K562 (cell line): Measurements from ENCODE around the gene RAB27B. TPM values are rescaled to one million over a fixed set of nuclear protein-coding genes. Genes with fewer than 3 reads are reported as not detected.

ENCODE experiments used
- ATAC-seq: fragments of 200-7000 bp; cut with Tn5 transposase; 3 replicates; pipeline ENCODE4 v1.9.1; 2020; ENCODE audit warnings: moderate library complexity
- BruUV-seq: library from RNA; stranded (reverse); fragments of 400-500 nt; replicated peaks from 2 replicates; lab custom pipeline; 2021; lab: Mats Ljungman, UMichigan
- CTCF ChIA-PET: fragments of 300-600 bp; formaldehyde crosslinking; extraction: SDS; loops from one replicate; lab custom pipeline; 2021; ENCODE audit warnings: low intra/inter-chr PET ratio; lab: Yijun Ruan, JAX
- POLR2A ChIA-PET: fragments of 300-600, 350-650 bp; sonication (Branson Sonifier 250); formaldehyde crosslinking; extraction: SDS; loops from one replicate; lab custom pipeline; 2021; ENCODE audit warnings: antibody characterized with exemption, inconsistent platforms; lab: Yijun Ruan, JAX
- DNase-seq, 4 experiments: peaks; one replicate each; pipeline versions ENCODE4 v3.0.0 to v3.0.0-alpha.2; 2011 to 2018; ENCODE audit warnings: low spot score in 3 of 4, mixed read lengths in 3 of 4; ENCODE audit errors: extremely low read depth in 1 of 4
- FAIRE-seq: peaks from 2 replicates; lab custom pipeline; 2011; peaks lifted over from hg19 to GRCh38; lab: Jason Lieb, UNC
- H2AFZ ChIP-seq: 2 replicates; pipeline ENCODE4 v1.6.0; 2011; ENCODE audit warnings: low read depth, low read length, control low read depth, inconsistent platforms
- H3K27ac ChIP-seq: fragments of 200-600 bp; 3 replicates; pipeline ENCODE4 v1.8.0; 2011; ENCODE audit warnings: low read depth, mild to moderate bottlenecking, control low read depth, inconsistent platforms, low read length, moderate library complexity, mixed read lengths; ENCODE audit errors: extremely low read depth
- H3K27me3 ChIP-seq, 2 experiments: fragments of 300-600 bp in 1 of 2; 2 replicates in 1 of 2; 3 replicates in 1 of 2; pipeline versions ENCODE4 v1.6.0 to v1.8.0; 2011; ENCODE audit warnings: inconsistent platforms in 2 of 2, low read length in 2 of 2, mild to moderate bottlenecking in 1 of 2, mixed read lengths in 1 of 2, moderate library complexity in 1 of 2; ENCODE audit not compliant: control insufficient read depth in 2 of 2, insufficient read depth in 2 of 2
- H3K36me3 ChIP-seq: fragments of 300-600 bp; 3 replicates; pipeline ENCODE4 v1.8.0; 2011; ENCODE audit warnings: mild to moderate bottlenecking, low read length, inconsistent platforms; ENCODE audit not compliant: control insufficient read depth, insufficient read depth
- H3K4me1 ChIP-seq, 2 experiments: fragments of 200-600 bp in 1 of 2; replicated peaks in 1 of 2; 2 replicates in 1 of 2; 3 replicates in 1 of 2; pipeline versions ENCODE4 v1.5.1 to v1.8.0; 2011; ENCODE audit warnings: inconsistent platforms in 2 of 2, low read length in 2 of 2, mild to moderate bottlenecking in 1 of 2, mixed read lengths in 1 of 2, moderate library complexity in 1 of 2; ENCODE audit not compliant: control insufficient read depth in 2 of 2, insufficient read depth in 2 of 2
- H3K4me2 ChIP-seq: 2 replicates; pipeline ENCODE4 v1.6.1; 2011; ENCODE audit warnings: low read length, control low read depth, inconsistent platforms, mixed read lengths; ENCODE audit not compliant: insufficient read depth
- H3K4me3 ChIP-seq: fragments of 200-600 bp; sonication (generic), shearing (Covaris generic); 2 replicates; pipeline ENCODE4 v1.5.1; 2016; ENCODE audit warnings: control low read depth, inconsistent platforms
- H3K79me2 ChIP-seq: fragments of 200-600 bp; 3 replicates; pipeline ENCODE4 v1.8.0; 2011; ENCODE audit warnings: low read length, inconsistent platforms; ENCODE audit not compliant: control insufficient read depth, insufficient read depth
- H3K9ac ChIP-seq, 2 experiments: 2 replicates each; pipeline versions ENCODE4 v1.6.0 to v1.6.1; 2011; ENCODE audit warnings: low read depth in 2 of 2, low read length in 2 of 2, control low read depth in 1 of 2, inconsistent platforms in 1 of 2, mild to moderate bottlenecking in 1 of 2, mixed read lengths in 1 of 2; ENCODE audit not compliant: insufficient read depth in 1 of 2
- H3K9me1 ChIP-seq: one replicate; pipeline ENCODE4 v1.6.0; 2011; ENCODE audit warnings: inconsistent platforms, mild to moderate bottlenecking, low read length, moderate library complexity; ENCODE audit not compliant: control insufficient read depth, insufficient read depth
- H3K9me3 ChIP-seq: replicated peaks from 2 replicates; pipeline ENCODE4 v1.5.1; 2011; ENCODE audit warnings: low read depth, low read length, inconsistent platforms; ENCODE audit not compliant: control insufficient read depth, insufficient read depth
- H4K20me1 ChIP-seq: replicated peaks from 2 replicates; pipeline ENCODE4 v1.6.1; 2011; ENCODE audit warnings: low read length, inconsistent platforms, mixed read lengths; ENCODE audit not compliant: control insufficient read depth, insufficient read depth
- BDP1 ChIP-seq: IDR thresholded peaks from 3 replicates; pipeline ENCODE4 v1.6.1; 2011; ENCODE audit not compliant: insufficient read length, insufficient read depth
- CBX2 ChIP-seq: fragments of 200-600 bp; sonication (generic); IDR thresholded peaks from one replicate; pipeline ENCODE4 v1.6.1; 2012; ENCODE audit warnings: mild to moderate bottlenecking, low read length, inconsistent platforms; ENCODE audit not compliant: insufficient read depth, poor library complexity, severe bottlenecking
- E4F1 ChIP-seq: fragments of 250-450 bp; sonication (Bioruptor Pico); IDR thresholded peaks from 2 replicates; pipeline ENCODE4 v1.5.0; 2021; ENCODE audit warnings: mild to moderate bottlenecking, borderline replicate concordance
- ELF1 ChIP-seq: fragments of 200-800 bp; sonication (Bioruptor generic); IDR thresholded peaks from 2 replicates; pipeline ENCODE4 v1.6.1; 2016; ENCODE audit warnings: missing genetic modification characterization, missing compliant biosample characterization
- ILF3 ChIP-seq: fragments of 450-650 bp; IDR thresholded peaks from 2 replicates; pipeline ENCODE4 v1.6.1; 2018; ENCODE audit warnings: antibody characterized with exemption, mild to moderate bottlenecking, moderate library complexity, borderline replicate concordance
- MAX ChIP-seq: sonication (generic); formaldehyde crosslinking; IDR thresholded peaks from 2 replicates; pipeline ENCODE4 v1.9.0; 2022; ENCODE audit warnings: mild to moderate bottlenecking, missing genetic modification reagents
- RBM17 ChIP-seq: fragments of 200-400 bp; formaldehyde crosslinking; IDR thresholded peaks from 2 replicates; pipeline ENCODE4 v1.6.1; 2017; ENCODE audit warnings: low read depth, mild to moderate bottlenecking, low read length, borderline replicate concordance
- RBM39 ChIP-seq: fragments of 200-400 bp; formaldehyde crosslinking; optimal IDR thresholded peaks from 2 replicates; pipeline ENCODE3; 2018; ENCODE audit warnings: low read depth, low read length
- RFX1 ChIP-seq: fragments of 450-650 bp; IDR thresholded peaks from 2 replicates; pipeline ENCODE4 v1.6.1; 2016; ENCODE audit warnings: mild to moderate bottlenecking, moderate library complexity
- SMAD3 ChIP-seq: fragments of 450-650 bp; formaldehyde crosslinking; conservative IDR thresholded peaks from 2 replicates; pipeline ENCODE4 v1.4.0; 2020; ENCODE audit warnings: mild to moderate bottlenecking
- SMARCA5 ChIP-seq: fragments of 450-650 bp; IDR thresholded peaks from 2 replicates; pipeline ENCODE4 v1.6.1; 2016
- TCF15 ChIP-seq: fragments of 250-450 bp; sonication (Bioruptor Pico); IDR thresholded peaks from 2 replicates; pipeline ENCODE4 v1.8.0; 2022; ENCODE audit warnings: moderate library complexity, mild to moderate bottlenecking, inconsistent platforms
- TCFL5 ChIP-seq: fragments of 250-450 bp; sonication (Bioruptor Pico); conservative IDR thresholded peaks from 2 replicates; pipeline ENCODE4 v1.6.1; 2021; ENCODE audit warnings: mild to moderate bottlenecking, moderate library complexity, matching md5 sums
- TEAD2 ChIP-seq: fragments of 450-650 bp; IDR thresholded peaks from 2 replicates; pipeline ENCODE4 v1.6.1; 2016; ENCODE audit warnings: missing genetic modification characterization, control low read depth, missing compliant biosample characterization
- WHSC1 ChIP-seq: IDR thresholded peaks from one replicate; pipeline ENCODE4 v1.6.1; 2012; ENCODE audit warnings: low read length, control low read depth, inconsistent platforms
- ZNF212 ChIP-seq: fragments of 450-650 bp; formaldehyde crosslinking; IDR thresholded peaks from 2 replicates; pipeline ENCODE4 v1.4.0; 2020; ENCODE audit warnings: mild to moderate bottlenecking
- ZNF311 ChIP-seq: fragments of 250-450 bp; sonication (Bioruptor Pico); IDR thresholded peaks from 2 replicates; pipeline ENCODE4 v1.4.0; 2020; ENCODE audit warnings: mild to moderate bottlenecking, moderate library complexity
- ZNF316 ChIP-seq: fragments of 450-650 bp; IDR thresholded peaks from 2 replicates; pipeline ENCODE4 v1.6.1; 2016
- ZNF699 ChIP-seq: fragments of 250-450 bp; sonication (Bioruptor Pico); IDR thresholded peaks from 2 replicates; pipeline ENCODE4 v1.8.0; 2021; ENCODE audit warnings: mild to moderate bottlenecking, moderate library complexity; ENCODE audit not compliant: insufficient replicate concordance
- ZNF740 ChIP-seq, 3 experiments: fragments of 200-800 bp in 1 of 3; sonication (Bioruptor generic) in 1 of 3; sonication (generic) in 1 of 3; formaldehyde crosslinking in 1 of 3; IDR thresholded peaks; 2 replicates each; pipeline versions ENCODE4 v1.6.1 to v1.8.0; 2016 to 2022; ENCODE audit warnings: mild to moderate bottlenecking in 2 of 3, missing compliant biosample characterization in 2 of 3, missing genetic modification characterization in 2 of 3, missing genetic modification reagents in 1 of 3
- WGBS: fragments of 100-300 bp; shearing (Covaris generic); methylation state at CpG from one replicate; pipeline ENCODE4 v1.1.6; 2016; ENCODE audit warnings: low coverage, mixed read lengths; ENCODE audit not compliant: insufficient coverage; ENCODE audit errors: missing lambda C conversion rate; 5-methylcytosine and 5-hydroxymethylcytosine counted together
- in situ Hi-C: fragments of 300-500 bp; cut with MboI; formaldehyde crosslinking; loops from 4 replicates; pipeline ENCODE4 v1.15.0; 2018; ENCODE audit warnings: inconsistent platforms, mixed read lengths
- intact Hi-C: fragments of 100-400 bp; cut with micrococcal nuclease; formaldehyde crosslinking; loops from 2 replicates; pipeline ENCODE4 v1.14.2; 2022
- polyA plus RNA-seq, 8 experiments: library from polyadenylated mRNA; depleted of rRNA in 4 of 8; stranded (reverse) in 5 of 8; unstranded in 3 of 8; fragments of >200 nt; fragmentation: Nextera tagmentation in 2 of 8; fragmentation: Illumina TruSeq in 1 of 8; extraction: Ambion mirVana in 2 of 8; extraction: Trizol in 1 of 8; gene quantifications; 2 replicates each; pipeline versions ENCODE4 v1.2.1 to v1.2.3, GENCODE V29; 2011 to 2014; ENCODE audit warnings: inconsistent platforms in 1 of 8, missing spikeins in 1 of 8
- total RNA-seq, 7 experiments: library from RNA; depleted of rRNA in 6 of 7; stranded (reverse); fragments of >200 nt in 6 of 7; fragmentation: Illumina TruSeq in 2 of 7; extraction: Trizol in 2 of 7; gene quantifications; 2 replicates each; pipeline versions ENCODE4 v1.2.1 to v1.2.3, GENCODE V29; 2011 to 2021; ENCODE audit warnings: low replicate concordance in 1 of 7

RAB27B gene
- total and polyA plus RNA-seq, 9 of the 15 experiments (the other 6 are each of a cell fraction or from before 2014, with no cell fraction given): 0.44 to 5.7 (median 1.2) TPM

- in situ Hi-C loops: no loop called here
- H3K9ac ChIP-seq: no peak overlapping the region
- FAIRE-seq: no peak
Observed at GRCh38 chr18:54919412-54919811, 91.1 kb downstream of the RAB27B start.

More at GRCh38 chr18:54919412-54919811, 91.1 kb downstream of the RAB27B start:
- DNase-seq: no peak
- Histone ChIP-seq H3K4me3 (no peak overlapping the region), H2AFZ (no peak overlapping the region), H3K9me1 (no peaks in the 10 kb centered on the region), H3K4me1 (no peaks in the 10 kb centered on the region), H3K27ac (no peak overlapping the region), H3K9me3 (no peaks in the 10 kb centered on the region), H3K36me3 (no peaks in the 10 kb centered on the region), H3K4me2 (no peak overlapping the region), H4K20me1 (no peaks in the 10 kb centered on the region), H3K27me3 (no peaks in the 10 kb centered on the region), H3K79me2 (no peaks in the 10 kb centered on the region)
- no peak for TF ChIP-seq SMAD3 (CRISPR knock-in tag)
- TF ChIP-seq ZNF740 (CRISPR knock-in tag; IDR thresholded peaks at IDR 0.05): no peak
- no peak for TF ChIP-seq ZNF740 (tag; IDR thresholded peaks at IDR 0.05)
- no peak for TF ChIP-seq ZNF311 (CRISPR knock-in tag)
- TF ChIP-seq RBM39: no peak
- no peak for TF ChIP-seq TCF15
- TF ChIP-seq TEAD2: no peak
- no peak for TF ChIP-seq TCFL5 (CRISPR knock-in tag)
- TF ChIP-seq ZNF699 (CRISPR knock-in tag): no peak
- no peak for TF ChIP-seq MAX (CRISPR knock-in tag)
- no peak for TF ChIP-seq ZNF212 (CRISPR knock-in tag)
- no peak for TF ChIP-seq RBM17
- TF ChIP-seq CBX2: no peak
- no peak for TF ChIP-seq ZNF316
- TF ChIP-seq RFX1: no peak
- no peak for TF ChIP-seq ELF1 (tag)
- TF ChIP-seq ILF3: no peak
- no peak for TF ChIP-seq SMARCA5
- no peak for TF ChIP-seq E4F1
- no peak for TF ChIP-seq BDP1
- TF ChIP-seq WHSC1: no peak
- BruUV-seq: no TSS peak
- intact Hi-C loops: no loop called here
- CTCF ChIA-PET: no interaction called here
- POLR2A ChIA-PET: no interaction called here
- no peak for ATAC-seq
- 53% methylated on average over 6 of the region's 6 CpGs for WGBS
